A673 (cell line): ENCODE data around the gene STXBP5.
"Not testable (repeated sequence)": the region's sequence is repeated elsewhere in the genome, so short reads cannot be mapped to it uniquely, and the experiment has no call there.

ENCODE experiments used
- CTCF ChIP-seq: fragments of 300-800, 200-600 bp; sonication (generic); conservative IDR thresholded peaks from 2 replicates; pipeline ENCODE4 v1.5.1; 2017; ENCODE audit warnings: low read depth, mild to moderate bottlenecking, antibody characterized with exemption, low read length, moderate library complexity, mixed read lengths
- EZH2 ChIP-seq: fragments of 200-600 bp; sonication (generic); IDR thresholded peaks from 2 replicates; pipeline ENCODE4 v1.6.1; 2017; ENCODE audit warnings: borderline replicate concordance, low read depth, mild to moderate bottlenecking, mixed read lengths, antibody characterized with exemption, low read length; ENCODE audit not compliant: poor library complexity, severe bottlenecking

GRCh38 chr6:147254929-147255473 is 50.8 kb downstream of the STXBP5 start:
- TF ChIP-seq CTCF, EZH2: not testable (repeated sequence)
